Measurements from ENCODE around the gene ABI2.
"Not testable (repeated sequence)": the region's sequence is repeated elsewhere in the genome, so short reads cannot be mapped to it uniquely, and the experiment has no call there.

ABI2 gene

GRCh38 chr2:203361922-203362321, 33.7 kb downstream of the ABI2 start:
- Histone ChIP-seq H3K4me1 (ENCODE audit: control insufficient read depth, insufficient read depth, low read length) (peaks cover 3% of the 10 kb centered on the region), H3K36me3 (ENCODE audit: control insufficient read depth, insufficient read depth, low read length) (no peaks in the 10 kb centered on the region), H3K27me3 (ENCODE audit: control insufficient read depth, insufficient read depth, low read length) (no peaks in the 10 kb centered on the region), H3K27ac (ENCODE audit: low read depth, low read length) (peak overlapping the region; percentile 14), H3K9ac (ENCODE audit: low read length) (no peak overlapping the region), H3K4me3 (ENCODE audit: low read length) (no peak overlapping the region)

- H3K27me3 ChIP-seq (ENCODE audit: control insufficient read depth, insufficient read depth, low read length), result no peaks in the 10 kb centered on the region
- H3K36me3 ChIP-seq (ENCODE audit: control insufficient read depth, insufficient read depth, low read length), result no peaks in the 10 kb centered on the region
- no peak overlapping the region for H3K4me3 ChIP-seq (ENCODE audit: low read length)
- no peak overlapping the region for H3K27ac ChIP-seq (ENCODE audit: low read depth, low read length)
- H3K4me1 ChIP-seq (ENCODE audit: control insufficient read depth, insufficient read depth, low read length), result no peaks in the 10 kb centered on the region
- H3K9ac ChIP-seq (ENCODE audit: low read length), result no peak overlapping the region
Measured at GRCh38 chr2:203366639-203367466, 38.7 kb downstream of the ABI2 start.

GRCh38 chr2:203372706-203373105, 44.5 kb downstream of the ABI2 start:
- not testable (repeated sequence) for H3K27me3 ChIP-seq (ENCODE audit: control insufficient read depth, insufficient read depth, low read length); H3K4me3 ChIP-seq (ENCODE audit: low read length); H3K9ac ChIP-seq (ENCODE audit: low read length); H3K4me1 ChIP-seq (ENCODE audit: control insufficient read depth, insufficient read depth, low read length); H3K27ac ChIP-seq (ENCODE audit: low read depth, low read length); H3K36me3 ChIP-seq (ENCODE audit: control insufficient read depth, insufficient read depth, low read length)

GRCh38 chr2:203376173-203376572, 48.0 kb downstream of the ABI2 start:
- no peak overlapping the region for H3K27ac ChIP-seq (ENCODE audit: low read depth, low read length)
- H3K27me3 ChIP-seq (ENCODE audit: control insufficient read depth, insufficient read depth, low read length), result no peaks in the 10 kb centered on the region

GRCh38 chr2:203379156-203379555, 51.0 kb downstream of the ABI2 start:
- H3K4me3 ChIP-seq (ENCODE audit: low read length), result no peak overlapping the region
- H3K9ac ChIP-seq (ENCODE audit: low read length), result no peak overlapping the region
- H3K4me1 ChIP-seq (ENCODE audit: control insufficient read depth, insufficient read depth, low read length), result no peaks in the 10 kb centered on the region
- H3K27me3 ChIP-seq (ENCODE audit: control insufficient read depth, insufficient read depth, low read length), result no peaks in the 10 kb centered on the region
- H3K36me3 ChIP-seq (ENCODE audit: control insufficient read depth, insufficient read depth, low read length), result no peaks in the 10 kb centered on the region
- no peak overlapping the region for H3K27ac ChIP-seq (ENCODE audit: low read depth, low read length)

More at GRCh38 chr2:203376173-203376572, 48.0 kb downstream of the ABI2 start:
- Histone ChIP-seq H3K4me1 (ENCODE audit: control insufficient read depth, insufficient read depth, low read length) (no peaks in the 10 kb centered on the region), H3K9ac (ENCODE audit: low read length) (no peak overlapping the region), H3K36me3 (ENCODE audit: control insufficient read depth, insufficient read depth, low read length) (no peaks in the 10 kb centered on the region), H3K4me3 (ENCODE audit: low read length) (no peak overlapping the region)

- Histone ChIP-seq H3K27ac (ENCODE audit: low read depth, low read length) (no peak overlapping the region), H3K4me3 (ENCODE audit: low read length) (no peak overlapping the region), H3K9ac (ENCODE audit: low read length) (no peak overlapping the region), H3K36me3 (ENCODE audit: control insufficient read depth, insufficient read depth, low read length) (no peaks in the 10 kb centered on the region), H3K4me1 (ENCODE audit: control insufficient read depth, insufficient read depth, low read length) (no peaks in the 10 kb centered on the region), H3K27me3 (ENCODE audit: control insufficient read depth, insufficient read depth, low read length) (no peaks in the 10 kb centered on the region)
Measured at GRCh38 chr2:203383038-203383437, 54.8 kb downstream of the ABI2 start.

- not testable (repeated sequence) for H3K4me1 ChIP-seq (ENCODE audit: control insufficient read depth, insufficient read depth, low read length); H3K4me3 ChIP-seq (ENCODE audit: low read length); H3K27ac ChIP-seq (ENCODE audit: low read depth, low read length); H3K36me3 ChIP-seq (ENCODE audit: control insufficient read depth, insufficient read depth, low read length); H3K9ac ChIP-seq (ENCODE audit: low read length); H3K27me3 ChIP-seq (ENCODE audit: control insufficient read depth, insufficient read depth, low read length)
Measured at GRCh38 chr2:203388153-203388552, 60.0 kb downstream of the ABI2 start.

- peaks cover 8% of the 10 kb centered on the region for H3K4me1 ChIP-seq (ENCODE audit: control insufficient read depth, insufficient read depth, low read length)
- no peaks in the 10 kb centered on the region for H3K27me3 ChIP-seq (ENCODE audit: control insufficient read depth, insufficient read depth, low read length)
- no peak overlapping the region for H3K27ac ChIP-seq (ENCODE audit: low read depth, low read length)
- no peak overlapping the region for H3K4me3 ChIP-seq (ENCODE audit: low read length)
- no peaks in the 10 kb centered on the region for H3K36me3 ChIP-seq (ENCODE audit: control insufficient read depth, insufficient read depth, low read length)
- no peak overlapping the region for H3K9ac ChIP-seq (ENCODE audit: low read length)
Measured at GRCh38 chr2:203394519-203395227, 66.5 kb downstream of the ABI2 start.

GRCh38 chr2:203395858-203396257, 67.7 kb downstream of the ABI2 start:
- H3K27ac ChIP-seq (ENCODE audit: low read depth, low read length), result peak overlapping the region; percentile 2
- H3K27me3 ChIP-seq (ENCODE audit: control insufficient read depth, insufficient read depth, low read length), result no peaks in the 10 kb centered on the region
- no peak overlapping the region for H3K9ac ChIP-seq (ENCODE audit: low read length)
- H3K36me3 ChIP-seq (ENCODE audit: control insufficient read depth, insufficient read depth, low read length), result no peaks in the 10 kb centered on the region
- H3K4me3 ChIP-seq (ENCODE audit: low read length), result no peak overlapping the region
- peaks cover 8% of the 10 kb centered on the region for H3K4me1 ChIP-seq (ENCODE audit: control insufficient read depth, insufficient read depth, low read length)

GRCh38 chr2:203396667-203397066, 68.5 kb downstream of the ABI2 start:
- H3K4me3 ChIP-seq (ENCODE audit: low read length), result no peak overlapping the region
- peaks cover 8% of the 10 kb centered on the region for H3K4me1 ChIP-seq (ENCODE audit: control insufficient read depth, insufficient read depth, low read length)
- H3K27ac ChIP-seq (ENCODE audit: low read depth, low read length), result no peak overlapping the region
- no peaks in the 10 kb centered on the region for H3K27me3 ChIP-seq (ENCODE audit: control insufficient read depth, insufficient read depth, low read length)
- no peak overlapping the region for H3K9ac ChIP-seq (ENCODE audit: low read length)
- no peaks in the 10 kb centered on the region for H3K36me3 ChIP-seq (ENCODE audit: control insufficient read depth, insufficient read depth, low read length)

GRCh38 chr2:203399031-203399430, 70.8 kb downstream of the ABI2 start:
- H3K27me3 ChIP-seq (ENCODE audit: control insufficient read depth, insufficient read depth, low read length), result no peaks in the 10 kb centered on the region
- H3K9ac ChIP-seq (ENCODE audit: low read length), result no peak overlapping the region
- no peak overlapping the region for H3K27ac ChIP-seq (ENCODE audit: low read depth, low read length)
- no peaks in the 10 kb centered on the region for H3K36me3 ChIP-seq (ENCODE audit: control insufficient read depth, insufficient read depth, low read length)
- H3K4me1 ChIP-seq (ENCODE audit: control insufficient read depth, insufficient read depth, low read length), result peaks cover 8% of the 10 kb centered on the region
- no peak overlapping the region for H3K4me3 ChIP-seq (ENCODE audit: low read length)

GRCh38 chr2:203400805-203401585, 72.8 kb downstream of the ABI2 start:
- Histone ChIP-seq H3K4me1 (ENCODE audit: control insufficient read depth, insufficient read depth, low read length) (no peaks in the 10 kb centered on the region), H3K36me3 (ENCODE audit: control insufficient read depth, insufficient read depth, low read length) (no peaks in the 10 kb centered on the region), H3K27me3 (ENCODE audit: control insufficient read depth, insufficient read depth, low read length) (no peaks in the 10 kb centered on the region), H3K27ac (ENCODE audit: low read depth, low read length) (no peak overlapping the region), H3K9ac (ENCODE audit: low read length) (no peak overlapping the region), H3K4me3 (ENCODE audit: low read length) (no peak overlapping the region)

Data from rectal smooth muscle tissue (tissue), 1 donor.